Skeletal muscle cell (primary cell): Measurements from ENCODE around the gene QRICH2.
"Not testable (repeated sequence)": the region's sequence is repeated elsewhere in the genome, so short reads cannot be mapped to it uniquely, and the experiment has no call there.

Experiments used
- DNase-seq: peaks from one replicate; pipeline ENCODE4 v3.0.0-alpha.2; 2010; ENCODE audit warnings: low read depth
- H3K4me3 ChIP-seq: 2 replicates; pipeline ENCODE4 v1.5.1; 2011; ENCODE audit warnings: low read depth, mild to moderate bottlenecking, control low read depth, low read length, moderate library complexity

QRICH2 gene

GRCh38 chr17:76237859-76238313 lies 70.2 kb downstream of the QRICH2 start:
- DNase-seq: no peak

GRCh38 chr17:76236603-76237002 lies 71.5 kb downstream of the QRICH2 start:
- H3K4me3 ChIP-seq: no peak overlapping the region
- no peak for DNase-seq

More at GRCh38 chr17:76237859-76238313, 70.2 kb downstream of the QRICH2 start:
- no peak overlapping the region for H3K4me3 ChIP-seq

DNA sequence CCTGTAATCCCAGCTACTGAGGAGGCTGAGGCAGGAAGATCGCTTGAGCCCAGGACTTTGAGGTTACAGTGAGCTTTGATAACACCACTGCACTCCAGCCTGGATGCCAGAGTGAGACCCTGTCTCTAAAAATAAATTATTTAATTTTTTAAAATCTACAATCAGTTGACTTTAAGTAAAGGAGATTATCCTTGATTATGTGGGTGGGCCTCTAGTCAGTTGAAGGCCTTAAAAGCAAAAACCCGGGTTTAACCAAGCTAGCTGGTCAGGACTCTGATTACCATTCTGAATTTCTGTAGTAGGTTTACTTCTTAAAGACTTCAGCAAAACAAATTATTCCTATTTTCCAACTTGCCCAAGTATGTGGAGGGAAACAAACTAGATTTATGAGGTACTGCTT lies 72.2 kb downstream of the QRICH2 start:
- no peak overlapping the region for H3K4me3 ChIP-seq
- no peak for DNase-seq

DNA sequence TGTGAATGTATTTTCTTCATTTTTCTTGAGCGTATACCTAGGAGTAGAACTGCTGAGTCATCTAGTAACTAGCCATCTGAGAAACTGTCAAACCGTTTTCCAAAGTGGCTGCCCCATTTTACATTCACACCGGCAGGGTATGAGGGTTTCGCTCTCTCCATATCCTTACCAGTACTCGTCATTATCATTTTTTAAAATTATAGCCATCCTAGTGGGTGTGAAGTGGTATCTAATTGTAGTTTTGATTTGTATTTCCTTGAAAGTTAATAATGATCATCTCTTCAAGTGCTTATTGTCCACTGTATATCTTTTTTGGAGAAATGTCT lies 73.8 kb downstream of the QRICH2 start:
- DNase-seq: no peak
- H3K4me3 ChIP-seq: no peak overlapping the region

DNA sequence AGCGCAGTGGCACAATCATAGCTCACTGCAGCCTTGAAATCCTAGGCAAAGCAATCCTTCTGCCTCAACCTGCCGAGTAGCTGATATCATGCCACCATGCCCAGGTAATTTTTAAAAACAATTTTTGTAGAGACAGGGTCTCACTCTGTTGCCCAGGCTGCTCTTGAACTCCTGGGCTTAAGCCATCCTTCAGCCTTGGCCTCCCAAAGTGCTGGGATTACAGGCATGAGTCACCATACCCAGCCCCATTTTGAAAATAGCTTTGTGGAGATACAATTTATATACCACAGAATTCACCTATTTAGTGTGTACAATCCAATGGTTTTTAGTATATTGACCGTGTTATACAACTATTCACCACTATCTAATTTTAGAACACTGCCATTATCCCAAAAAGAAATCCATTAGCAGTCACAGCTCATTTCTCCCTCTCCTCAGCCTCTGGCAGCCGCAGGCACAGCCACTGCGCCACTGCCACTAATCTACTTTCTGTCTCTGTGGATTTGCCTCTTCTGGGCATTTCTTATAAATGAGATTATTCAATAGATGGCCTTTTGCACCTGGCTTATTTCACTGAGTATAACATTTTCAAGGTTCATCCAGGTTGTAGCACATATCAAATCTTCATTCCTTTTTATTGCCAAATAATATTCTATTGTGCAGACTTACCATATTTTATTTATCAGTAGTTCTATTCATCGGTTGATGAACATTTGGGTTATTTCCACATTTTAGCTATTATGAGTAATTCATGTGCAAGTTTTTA lies 74.3 kb downstream of the QRICH2 start:
- no peak for DNase-seq
- no peak overlapping the region for H3K4me3 ChIP-seq

DNA sequence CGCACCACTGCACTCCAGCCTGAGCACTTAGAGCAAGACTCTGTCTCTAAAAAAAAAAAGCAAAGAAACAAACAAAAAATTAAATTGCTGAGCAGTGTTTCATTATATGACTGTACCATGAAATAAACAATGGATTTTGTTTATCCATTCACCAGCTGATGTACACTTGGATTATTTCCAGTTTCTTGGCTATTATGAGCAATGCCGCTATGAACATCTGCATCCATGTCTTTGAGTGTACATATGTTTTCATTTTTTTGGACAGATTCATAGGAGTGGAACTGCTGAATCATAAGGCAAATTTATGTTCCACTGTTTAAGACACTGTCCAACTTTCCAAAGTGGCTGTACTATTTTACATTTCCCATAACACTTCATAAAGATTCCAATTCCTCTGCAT lies 75.7 kb downstream of the QRICH2 start:
- DNase-seq: no peak
- H3K4me3 ChIP-seq: no peak overlapping the region

DNA sequence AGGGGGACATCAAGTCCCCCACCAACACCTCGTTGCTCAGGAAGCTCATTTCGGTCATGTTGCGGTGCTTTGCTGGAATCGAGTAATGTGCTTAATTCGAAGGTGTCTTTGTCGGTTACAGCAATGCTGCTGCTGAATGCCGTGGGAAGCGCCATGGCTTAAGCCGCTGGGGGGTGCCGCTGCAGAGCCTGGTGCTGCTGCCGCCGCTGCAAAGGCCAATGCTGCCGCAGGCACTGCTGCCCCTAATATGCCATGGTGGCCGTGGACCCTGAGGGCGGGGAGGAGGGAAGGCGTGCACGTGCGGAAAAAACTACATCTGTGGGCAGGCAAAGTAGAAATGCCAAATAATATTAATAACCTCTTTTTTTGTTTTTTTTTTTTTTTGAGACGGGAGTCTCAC lies 81.3 kb downstream of the QRICH2 start:
- DNase-seq, H3K4me3 ChIP-seq: not testable (repeated sequence)

- DNase-seq, H3K4me3 ChIP-seq: not testable (repeated sequence)
Observed at GRCh38 chr17:76225373-76226086, 82.5 kb downstream of the QRICH2 start.
